H1 (cell line): Measurements from ENCODE around the gene TMCC1. TPM values are rescaled to one million over a fixed set of nuclear protein-coding genes. Genes with fewer than 3 reads are reported as not detected.

Experiments
- CTCF ChIA-PET: fragments of 300-600 bp; sonication (Branson Sonifier 250); formaldehyde crosslinking; loops from one replicate; lab custom pipeline; 2021; ENCODE audit not compliant: partially characterized antibody; lab: Charles Lee
- POLR2A ChIA-PET: fragments of 300-600 bp; sonication (Branson Sonifier 250); formaldehyde crosslinking; loops from one replicate; lab custom pipeline; 2021; ENCODE audit warnings: inconsistent platforms; ENCODE audit not compliant: partially characterized antibody; lab: Charles Lee
- DNase-seq, 2 experiments: peaks; one replicate each; pipeline versions ENCODE4 v3.0.0 to v3.0.0-alpha.2; 2010 to 2022; ENCODE audit warnings: low spot score in 2 of 2, low read depth in 1 of 2, mixed read lengths in 1 of 2
- FAIRE-seq: peaks from 2 replicates; lab custom pipeline; 2011; peaks lifted over from hg19 to GRCh38; lab: Jason Lieb, UNC
- H2AFZ ChIP-seq: 2 replicates; pipeline ENCODE4 v1.8.1; 2012; ENCODE audit warnings: low read length, inconsistent platforms
- H2AK5ac ChIP-seq: 2 replicates; pipeline ENCODE4 v1.6.1; 2013; ENCODE audit warnings: low read depth, low read length
- H2BK120ac ChIP-seq: replicated peaks from 2 replicates; pipeline ENCODE3; 2013; ENCODE audit warnings: low read depth, low read length, inconsistent platforms
- H2BK12ac ChIP-seq: 2 replicates; pipeline ENCODE4 v1.6.1; 2013; ENCODE audit warnings: low read depth, low read length
- H2BK15ac ChIP-seq: 2 replicates; pipeline ENCODE4 v1.6.1; 2013; ENCODE audit warnings: low read length
- H2BK20ac ChIP-seq: 2 replicates; pipeline ENCODE4 v1.6.1; 2013; ENCODE audit warnings: low read length
- H2BK5ac ChIP-seq: 2 replicates; pipeline ENCODE4 v1.6.1; 2013; ENCODE audit warnings: low read depth, low read length
- H3K14ac ChIP-seq: 2 replicates; pipeline ENCODE4 v1.6.1; 2013; ENCODE audit warnings: inconsistent platforms; ENCODE audit not compliant: insufficient read length
- H3K18ac ChIP-seq: 2 replicates; pipeline ENCODE4 v1.6.1; 2013; ENCODE audit warnings: low read length; ENCODE audit errors: extremely low read depth
- H3K23ac ChIP-seq: 2 replicates; pipeline ENCODE4 v1.6.1; 2013; ENCODE audit warnings: inconsistent platforms; ENCODE audit not compliant: insufficient read length
- H3K23me2 ChIP-seq: 2 replicates; pipeline ENCODE4 v1.6.1; 2013; ENCODE audit warnings: low read depth, low read length
- H3K27ac ChIP-seq: 2 replicates; pipeline ENCODE4 v1.6.1; 2011; ENCODE audit warnings: low read depth, low read length, inconsistent platforms
- H3K27me3 ChIP-seq, 4 experiments: replicated peaks in 1 of 4; 1 replicate in 1 of 4; 2 replicates in 3 of 4; pipeline versions ENCODE4 v1.6.1 to v1.8.1; 2011 to 2013; ENCODE audit warnings: low read length in 3 of 4, mild to moderate bottlenecking in 3 of 4, inconsistent platforms in 2 of 4, mixed read lengths in 2 of 4, moderate library complexity in 1 of 4; ENCODE audit not compliant: control insufficient read depth in 3 of 4, insufficient read depth in 3 of 4; ENCODE audit errors: extremely low read depth in 1 of 4
- H3K36me3 ChIP-seq, 4 experiments: 2 replicates each; pipeline versions ENCODE4 v1.6.1 to v1.8.1; 2011 to 2013; ENCODE audit warnings: mild to moderate bottlenecking in 4 of 4, low read length in 3 of 4, moderate library complexity in 2 of 4, control low read depth in 1 of 4, inconsistent platforms in 1 of 4; ENCODE audit not compliant: insufficient read depth in 4 of 4, control insufficient read depth in 2 of 4
- H3K4ac ChIP-seq: replicated peaks from 2 replicates; pipeline ENCODE3; 2013; ENCODE audit warnings: low read length, low read depth, mixed read lengths, inconsistent platforms; ENCODE audit not compliant: insufficient read length
- H3K4me1 ChIP-seq, 4 experiments: replicated peaks in 1 of 4; 1 replicate in 1 of 4; 2 replicates in 3 of 4; pipeline versions ENCODE4 v1.6.1 to v1.8.1; 2011 to 2013; ENCODE audit warnings: low read length in 3 of 4, inconsistent platforms in 2 of 4, mixed read lengths in 1 of 4; ENCODE audit not compliant: insufficient read depth in 4 of 4, control insufficient read depth in 3 of 4
- H3K4me2 ChIP-seq, 2 experiments: 2 replicates each; pipeline versions ENCODE4 v1.6.1 to v1.8.1; 2011 to 2013; ENCODE audit warnings: low read depth in 2 of 2, low read length in 2 of 2, control low read depth in 1 of 2, inconsistent platforms in 1 of 2, mild to moderate bottlenecking in 1 of 2; ENCODE audit not compliant: insufficient read depth in 1 of 2
- H3K4me3 ChIP-seq, 4 experiments: fragments of 200-600, 300-600 bp in 1 of 4; sonication (generic), shearing (Covaris generic), sonication (Bioruptor Twin) in 1 of 4; 2 replicates each; pipeline versions ENCODE4 v1.5.1 to v1.8.1; 2011 to 2016; ENCODE audit warnings: low read length in 4 of 4, low read depth in 3 of 4, control low read depth in 2 of 4, inconsistent platforms in 2 of 4, mild to moderate bottlenecking in 2 of 4, mixed read lengths in 1 of 4, moderate library complexity in 1 of 4; ENCODE audit not compliant: insufficient read depth in 2 of 4; ENCODE audit errors: extremely low read depth in 1 of 4
- H3K56ac ChIP-seq: replicated peaks from 2 replicates; pipeline ENCODE3; 2013; ENCODE audit warnings: low read depth, mild to moderate bottlenecking, mixed read lengths, low read length, inconsistent platforms; ENCODE audit not compliant: insufficient read length
- H3K79me1 ChIP-seq: 2 replicates; pipeline ENCODE4 v1.6.1; 2013; ENCODE audit warnings: low read depth, low read length, control low read depth
- H3K79me2 ChIP-seq, 2 experiments: 2 replicates each; pipeline versions ENCODE4 v1.6.1 to v1.8.1; 2012 to 2013; ENCODE audit warnings: low read length in 2 of 2, mild to moderate bottlenecking in 2 of 2, inconsistent platforms in 1 of 2; ENCODE audit not compliant: insufficient read depth in 2 of 2, control insufficient read depth in 1 of 2
- H3K9ac ChIP-seq, 4 experiments: replicated peaks in 1 of 4; 1 replicate in 1 of 4; 2 replicates in 3 of 4; pipeline versions ENCODE4 v1.6.1 to v1.8.1; 2011 to 2013; ENCODE audit warnings: low read depth in 3 of 4, low read length in 3 of 4, control low read depth in 2 of 4, mild to moderate bottlenecking in 2 of 4, moderate library complexity in 2 of 4, inconsistent platforms in 1 of 4; ENCODE audit errors: extremely low read depth in 1 of 4
- H3K9me3 ChIP-seq, 2 experiments: 2 replicates each; pipeline versions ENCODE4 v1.6.1 to v1.8.1; 2012 to 2013; ENCODE audit warnings: mild to moderate bottlenecking in 2 of 2, moderate library complexity in 2 of 2, control low read depth in 1 of 2, inconsistent platforms in 1 of 2, low read depth in 1 of 2, low read length in 1 of 2, mixed read lengths in 1 of 2; ENCODE audit not compliant: insufficient read depth in 2 of 2
- H4K20me1 ChIP-seq, 2 experiments: replicated peaks in 1 of 2; 2 replicates each; pipeline versions ENCODE3 to v1.8.1; 2011 to 2013; ENCODE audit warnings: inconsistent platforms in 2 of 2, low read length in 2 of 2, mild to moderate bottlenecking in 1 of 2; ENCODE audit not compliant: insufficient read depth in 2 of 2, control insufficient read depth in 1 of 2
- H4K5ac ChIP-seq: 2 replicates; pipeline ENCODE4 v1.6.1; 2013; ENCODE audit warnings: low read length, low read depth, mixed read lengths, inconsistent platforms; ENCODE audit not compliant: insufficient read length
- H4K8ac ChIP-seq: 2 replicates; pipeline ENCODE4 v1.8.0; 2013; ENCODE audit warnings: mild to moderate bottlenecking, moderate library complexity, low read length, inconsistent platforms; ENCODE audit not compliant: insufficient read depth; ENCODE audit errors: extremely low read depth
- H4K91ac ChIP-seq: replicated peaks from 2 replicates; pipeline ENCODE3; 2013; ENCODE audit warnings: low read length, mixed read lengths, inconsistent platforms; ENCODE audit not compliant: insufficient read length
- HDAC2 ChIP-seq, 2 experiments: fragments of 300-600 bp in 1 of 2; sonication (generic) in 1 of 2; IDR thresholded peaks; 2 replicates each; pipeline ENCODE4 v1.6.1; 2011 to 2012; ENCODE audit warnings: low read depth in 2 of 2, low read length in 2 of 2, mild to moderate bottlenecking in 2 of 2, moderate library complexity in 2 of 2, borderline replicate concordance in 1 of 2, inconsistent platforms in 1 of 2
- WGBS, 2 experiments: shearing (Covaris generic) in 1 of 2; methylation state at CpG; one replicate each; pipeline versions ENCODE4 v1.1.6 to v1.1.7; 2013 to 2015; ENCODE audit warnings: low lambda C conversion rate in 2 of 2, mixed read lengths in 2 of 2, inconsistent platforms in 1 of 2, low coverage in 1 of 2, missing lambda C conversion rate in 1 of 2; ENCODE audit not compliant: insufficient replicate concordance in 2 of 2, insufficient coverage in 1 of 2, insufficient read length in 1 of 2; ENCODE audit errors: extremely low coverage in 1 of 2, missing lambda C conversion rate in 1 of 2; 5-methylcytosine and 5-hydroxymethylcytosine counted together
- polyA plus RNA-seq, 7 experiments: library from polyadenylated mRNA; depleted of rRNA in 3 of 7; stranded (reverse) in 5 of 7; unstranded in 2 of 7; fragments of >200 nt in 5 of 7; fragments of 200-250 nt in 2 of 7; gene quantifications; 1 replicate in 5 of 7; 2 replicates in 1 of 7; 4 replicates in 1 of 7; pipeline versions ENCODE4 v1.2.1 to v1.2.3, GENCODE V29; 2011 to 2013; ENCODE audit warnings: missing spikeins in 2 of 7, mixed read lengths in 2 of 7
- total RNA-seq: library from RNA; stranded (reverse); fragmentation: NEBNext Ultra II Directional; extraction: Animal tissue kit (Norgen Biotek cat#: 25700); gene quantifications from 2 replicates; pipeline ENCODE4 v1.2.1, GENCODE V29; 2021
- TF ChIP-seq, protein P1 (sequence below): IDR thresholded peaks from 2 replicates; pipeline ENCODE4 v1.6.1; 2011; ENCODE audit warnings: low read depth, mild to moderate bottlenecking, low read length; ENCODE audit not compliant: insufficient read depth

The TMCC1 gene
- total and polyA plus RNA-seq, 2 of the 8 experiments (the other 6 are each of a cell fraction or from before 2014, with no cell fraction given): 10.4 to 27.1 TPM

DNA sequence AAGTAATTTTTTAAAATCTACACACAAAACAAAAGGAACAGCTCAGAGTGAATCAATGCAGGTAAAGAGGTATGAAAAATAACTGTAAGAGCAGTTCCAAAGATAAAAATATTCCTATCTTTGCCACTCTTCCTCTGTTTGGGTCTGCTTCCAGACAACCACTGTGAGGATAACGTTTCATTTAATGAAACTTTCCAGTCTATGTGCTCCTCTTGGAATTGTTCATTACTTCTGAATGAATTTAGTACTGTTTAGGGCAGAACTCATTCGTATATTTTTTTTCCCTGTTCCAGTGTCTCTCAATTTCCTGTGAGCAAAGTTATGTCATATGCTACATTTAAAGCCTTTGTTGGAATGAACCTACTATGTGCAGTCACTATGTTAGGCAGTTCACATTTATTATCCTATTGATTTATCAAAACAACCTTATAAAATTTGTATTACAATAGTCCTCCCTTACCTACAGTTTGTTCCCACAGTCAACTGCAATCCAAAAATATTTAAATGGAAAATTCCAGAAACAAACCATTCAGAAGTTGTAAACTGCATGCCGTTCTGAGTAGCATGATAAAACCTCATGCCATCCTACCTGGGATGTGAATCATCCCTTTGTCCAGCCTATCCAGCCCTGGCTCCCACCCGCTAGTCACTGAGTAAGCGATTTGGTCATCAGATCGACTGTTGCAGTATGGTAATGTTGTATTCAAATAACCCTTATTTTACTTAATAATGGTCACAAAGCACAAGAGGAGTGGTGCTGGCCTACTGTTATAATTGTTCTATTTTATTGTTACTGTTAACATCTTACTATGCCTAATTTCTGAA, 98.1 kb downstream of the TMCC1 start:
- Histone ChIP-seq H3K27ac (no peak overlapping the region), H3K27me3 (no peaks in the 10 kb centered on the region), H4K91ac (no peak overlapping the region), H3K18ac (no peak overlapping the region), H3K36me3 (no peaks in the 10 kb centered on the region), H2BK12ac (no peak overlapping the region), H2BK15ac (no peak overlapping the region), H4K5ac (no peak overlapping the region), H2BK5ac (no peak overlapping the region), H3K79me1 (no peaks in the 10 kb centered on the region; the same call in 1 of the 2 replicates), H2BK20ac (no peak overlapping the region), H3K56ac (no peak overlapping the region), H4K20me1 (peaks cover 0 to 2% of the 10 kb centered on the region in 2 experiments), H2BK120ac (no peak overlapping the region), H3K79me2 (no peaks in the 10 kb centered on the region), H3K23ac (no peak overlapping the region), H3K14ac (no peak overlapping the region), H4K8ac (no peak overlapping the region), H3K4ac (no peak overlapping the region), H3K9ac (no peak overlapping the region), H2AFZ (no peak overlapping the region), H3K23me2 (peaks cover 4% of the 10 kb centered on the region; the same call in 1 of the 2 replicates), H3K4me1 (peaks cover 4 to 18% (median 10%) of the 10 kb centered on the region in 4 experiments), H2AK5ac (no peak overlapping the region), H3K4me2 (peak overlapping the region; percentile 69 to 89), H3K4me3 (peak overlapping the region in 1 of 4 experiments; percentile 52; a peak in 2 of 8 replicates), H3K9me3 (no peaks in the 10 kb centered on the region)
- 75% methylated on average over 6 of the region's 6 CpGs; no CpG with 5 or more reads in 1 of the 2 experiments for WGBS, 2 experiments
- POLR2A ChIA-PET: interaction anchor here (1.0 kb wide), 2 partner anchors 9 kb away, joined by 3 read pairs; no protein-coding TSS in a partner anchor
- peak in 1 of 2 experiments; percentile 9 for DNase-seq
- CTCF ChIA-PET: interaction anchor here (0.7 to 2.7 kb wide), 5 partner anchors 9 to 33 kb away, joined by 3 to 10 read pairs (median 3); no protein-coding TSS in a partner anchor
- FAIRE-seq: no peak
- TF ChIP-seq, protein P1, sequence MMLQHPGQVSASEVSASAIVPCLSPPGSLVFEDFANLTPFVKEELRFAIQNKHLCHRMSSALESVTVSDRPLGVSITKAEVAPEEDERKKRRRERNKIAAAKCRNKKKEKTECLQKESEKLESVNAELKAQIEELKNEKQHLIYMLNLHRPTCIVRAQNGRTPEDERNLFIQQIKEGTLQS: no peak
- no peak for TF ChIP-seq HDAC2 (IDR thresholded peaks at IDR 0.05; ENCODE audit: borderline replicate concordance in 1 of 2, low read depth in 2 of 2, low read length in 2 of 2)
